ENCODE measurements around the gene NAV3.

DNA sequence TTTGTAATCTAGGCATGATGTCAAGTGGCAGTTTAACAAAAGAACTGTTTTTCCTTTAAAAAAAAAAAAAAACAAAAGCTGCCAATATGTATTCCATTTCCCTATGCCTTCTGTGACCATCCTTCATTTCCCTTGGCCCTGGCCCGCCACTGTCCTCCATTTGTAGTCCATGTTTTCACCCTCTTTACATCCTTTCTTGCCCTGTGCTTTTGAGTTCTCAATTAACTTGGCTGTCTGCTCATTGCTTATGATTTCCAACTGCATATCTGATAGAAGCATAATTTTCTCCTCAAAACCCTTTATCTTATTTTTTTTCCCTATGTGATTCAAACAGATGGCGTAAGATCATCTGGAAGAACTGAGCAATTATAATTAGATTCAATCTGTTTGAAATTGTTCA is 297.5 kb downstream of the NAV3 start:
- TF ChIP-seq, protein P1, sequence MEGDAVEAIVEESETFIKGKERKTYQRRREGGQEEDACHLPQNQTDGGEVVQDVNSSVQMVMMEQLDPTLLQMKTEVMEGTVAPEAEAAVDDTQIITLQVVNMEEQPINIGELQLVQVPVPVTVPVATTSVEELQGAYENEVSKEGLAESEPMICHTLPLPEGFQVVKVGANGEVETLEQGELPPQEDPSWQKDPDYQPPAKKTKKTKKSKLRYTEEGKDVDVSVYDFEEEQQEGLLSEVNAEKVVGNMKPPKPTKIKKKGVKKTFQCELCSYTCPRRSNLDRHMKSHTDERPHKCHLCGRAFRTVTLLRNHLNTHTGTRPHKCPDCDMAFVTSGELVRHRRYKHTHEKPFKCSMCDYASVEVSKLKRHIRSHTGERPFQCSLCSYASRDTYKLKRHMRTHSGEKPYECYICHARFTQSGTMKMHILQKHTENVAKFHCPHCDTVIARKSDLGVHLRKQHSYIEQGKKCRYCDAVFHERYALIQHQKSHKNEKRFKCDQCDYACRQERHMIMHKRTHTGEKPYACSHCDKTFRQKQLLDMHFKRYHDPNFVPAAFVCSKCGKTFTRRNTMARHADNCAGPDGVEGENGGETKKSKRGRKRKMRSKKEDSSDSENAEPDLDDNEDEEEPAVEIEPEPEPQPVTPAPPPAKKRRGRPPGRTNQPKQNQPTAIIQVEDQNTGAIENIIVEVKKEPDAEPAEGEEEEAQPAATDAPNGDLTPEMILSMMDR (IDR thresholded peaks at IDR 0.05; ENCODE audit: low read depth, low read length), result no peak
- TF ChIP-seq EZH2phosphoT487 (IDR thresholded peaks at IDR 0.05; ENCODE audit: low read depth), result no peak

All from OCI-LY3 (cell line).